ENCODE measurements around the gene MAN2A1. TPM values are rescaled to one million over a fixed set of nuclear protein-coding genes. Genes with fewer than 3 reads are reported as not detected.

The MAN2A1 gene
- total RNA-seq, 1 donor from 2014 or later: 21.3 TPM

- no peaks in the 10 kb centered on the region for H3K9me3 Mint-ChIP-seq
- H3K27ac Mint-ChIP-seq: no peak overlapping the region
- H3K36me3 Mint-ChIP-seq: no peaks in the 10 kb centered on the region
- peaks cover 10% of the 10 kb centered on the region for H3K4me1 Mint-ChIP-seq
- DNase-seq (ENCODE audit: low spot score in 2 of 2, unreplicated experiment in 2 of 2): no peak
- no peak for TF ChIP-seq CTCF (IDR thresholded peaks at IDR 0.05; ENCODE audit: unreplicated experiment)
- H3K4me3 Mint-ChIP-seq: no peak overlapping the region
- no peaks in the 10 kb centered on the region for H3K27me3 Mint-ChIP-seq (ENCODE audit: low read depth)
Measured at GRCh38 chr5:109706095-109706494, 16.4 kb downstream of the MAN2A1 start.

GRCh38 chr5:109707531-109707930 lies 17.8 kb downstream of the MAN2A1 start:
- Mint-ChIP-seq H3K27ac (no peak overlapping the region), H3K9me3 (no peaks in the 10 kb centered on the region), H3K36me3 (no peaks in the 10 kb centered on the region), H3K4me3 (no peak overlapping the region), H3K4me1 (no peaks in the 10 kb centered on the region), H3K27me3 (ENCODE audit: low read depth) (no peaks in the 10 kb centered on the region)
- no peak for DNase-seq (ENCODE audit: low spot score in 2 of 2, unreplicated experiment in 2 of 2)
- TF ChIP-seq CTCF (IDR thresholded peaks at IDR 0.05; ENCODE audit: unreplicated experiment): no peak

DNA sequence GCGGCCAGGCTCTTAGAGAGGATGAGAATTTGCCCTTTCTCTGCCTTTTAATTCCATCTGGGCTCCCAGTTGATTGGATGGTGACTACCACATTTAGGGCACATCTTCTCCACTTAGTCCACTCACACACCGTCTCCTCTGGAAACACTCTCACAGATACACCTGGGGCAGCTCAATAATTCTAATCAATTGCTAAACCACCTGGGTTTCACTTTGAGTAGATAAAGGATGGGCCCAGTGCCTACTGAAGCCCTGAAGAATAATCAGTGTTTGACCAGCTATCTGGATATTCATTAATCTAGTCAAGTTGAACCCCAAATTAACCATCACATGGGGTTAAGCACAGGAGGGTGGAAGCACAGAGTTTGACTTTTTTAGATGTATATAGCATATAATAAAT lies 19.1 kb downstream of the MAN2A1 start:
- H3K4me3 Mint-ChIP-seq: no peak overlapping the region
- no peaks in the 10 kb centered on the region for H3K4me1 Mint-ChIP-seq

GRCh38 chr5:109709225-109709624 lies 19.5 kb downstream of the MAN2A1 start:
- no peaks in the 10 kb centered on the region for H3K9me3 Mint-ChIP-seq
- no peak for TF ChIP-seq CTCF (IDR thresholded peaks at IDR 0.05; ENCODE audit: unreplicated experiment)
- no peak overlapping the region for H3K4me3 Mint-ChIP-seq
- H3K27ac Mint-ChIP-seq: no peak overlapping the region
- H3K27me3 Mint-ChIP-seq (ENCODE audit: low read depth): no peaks in the 10 kb centered on the region
- no peaks in the 10 kb centered on the region for H3K36me3 Mint-ChIP-seq
- DNase-seq (ENCODE audit: low spot score in 2 of 2, unreplicated experiment in 2 of 2): no peak
- H3K4me1 Mint-ChIP-seq: no peaks in the 10 kb centered on the region

More for the DNA sequence above, 19.1 kb downstream of the MAN2A1 start:
- DNase-seq (ENCODE audit: low spot score in 2 of 2, unreplicated experiment in 2 of 2): no peak
- Mint-ChIP-seq H3K27ac (no peak overlapping the region), H3K27me3 (ENCODE audit: low read depth) (no peaks in the 10 kb centered on the region), H3K9me3 (no peaks in the 10 kb centered on the region), H3K36me3 (no peaks in the 10 kb centered on the region)
- no peak for TF ChIP-seq CTCF (IDR thresholded peaks at IDR 0.05; ENCODE audit: unreplicated experiment)

DNA sequence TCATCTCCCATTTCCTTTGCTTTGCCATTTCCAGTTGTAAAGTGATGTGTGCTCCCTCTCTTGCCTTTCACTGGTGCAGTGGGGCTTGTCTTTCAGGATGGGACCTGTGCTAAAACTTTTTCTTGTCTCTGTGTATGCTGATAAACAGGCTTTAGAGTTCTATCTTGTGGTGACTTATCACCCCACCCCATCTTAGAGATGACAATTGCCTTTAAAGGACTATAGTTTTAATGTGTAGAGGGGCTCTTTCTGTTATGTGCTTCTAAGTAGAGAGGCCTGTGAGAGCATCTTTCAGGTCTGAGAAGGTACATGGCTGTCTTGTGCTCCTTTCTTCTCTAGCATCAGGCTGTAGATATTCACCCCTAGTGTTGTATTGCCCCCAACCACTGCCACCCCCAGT lies 21.9 kb downstream of the MAN2A1 start:
- no peaks in the 10 kb centered on the region for H3K4me1 Mint-ChIP-seq
- TF ChIP-seq CTCF (IDR thresholded peaks at IDR 0.05; ENCODE audit: unreplicated experiment): no peak
- DNase-seq (ENCODE audit: low spot score in 2 of 2, unreplicated experiment in 2 of 2): no peak
- no peaks in the 10 kb centered on the region for H3K9me3 Mint-ChIP-seq
- no peak overlapping the region for H3K27ac Mint-ChIP-seq
- peaks cover 2% of the 10 kb centered on the region for H3K36me3 Mint-ChIP-seq
- no peak overlapping the region for H3K4me3 Mint-ChIP-seq
- no peaks in the 10 kb centered on the region for H3K27me3 Mint-ChIP-seq (ENCODE audit: low read depth)

GRCh38 chr5:109713453-109713852 lies 23.7 kb downstream of the MAN2A1 start:
- peaks cover 3% of the 10 kb centered on the region for H3K36me3 Mint-ChIP-seq
- no peak for DNase-seq (ENCODE audit: low spot score in 2 of 2, unreplicated experiment in 2 of 2)
- H3K27me3 Mint-ChIP-seq (ENCODE audit: low read depth): no peaks in the 10 kb centered on the region
- H3K9me3 Mint-ChIP-seq: no peaks in the 10 kb centered on the region
- no peaks in the 10 kb centered on the region for H3K4me1 Mint-ChIP-seq
- no peak overlapping the region for H3K27ac Mint-ChIP-seq
- TF ChIP-seq CTCF (IDR thresholded peaks at IDR 0.05; ENCODE audit: unreplicated experiment): no peak
- H3K4me3 Mint-ChIP-seq: no peak overlapping the region
